Activated CD8-positive, alpha-beta memory T cell treated with anti-CD3 and anti-CD28 coated beads, Interleukin-2, amount 50 U/mL, for 1 hour (primary cell): ENCODE measurements around the gene PLCL1.

Source experiments
- DNase-seq: peaks from one replicate; pipeline ENCODE4 v3.0.0-alpha.2; 2020; ENCODE audit errors: extremely low read depth

Gene PLCL1

DNA sequence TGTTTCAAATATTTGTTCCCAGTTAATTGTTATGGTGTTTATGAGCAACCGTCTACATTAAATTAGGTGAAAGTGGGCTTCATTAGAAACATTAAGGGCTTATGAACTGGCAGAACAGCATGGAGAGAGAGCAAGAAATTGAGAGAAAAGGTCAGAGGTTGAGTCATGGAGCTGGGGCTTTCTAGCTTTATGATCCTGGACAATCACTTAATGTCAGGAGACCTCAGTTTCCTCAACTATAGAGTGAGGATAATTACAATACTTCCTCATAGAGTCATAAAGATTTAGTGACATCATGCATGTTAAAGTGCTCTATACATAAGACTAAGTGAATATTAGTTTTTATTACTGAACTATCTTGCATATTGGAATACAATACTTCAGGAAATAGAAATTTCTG is 83.9 kb downstream of the PLCL1 start:
- DNase-seq: no peak

DNA sequence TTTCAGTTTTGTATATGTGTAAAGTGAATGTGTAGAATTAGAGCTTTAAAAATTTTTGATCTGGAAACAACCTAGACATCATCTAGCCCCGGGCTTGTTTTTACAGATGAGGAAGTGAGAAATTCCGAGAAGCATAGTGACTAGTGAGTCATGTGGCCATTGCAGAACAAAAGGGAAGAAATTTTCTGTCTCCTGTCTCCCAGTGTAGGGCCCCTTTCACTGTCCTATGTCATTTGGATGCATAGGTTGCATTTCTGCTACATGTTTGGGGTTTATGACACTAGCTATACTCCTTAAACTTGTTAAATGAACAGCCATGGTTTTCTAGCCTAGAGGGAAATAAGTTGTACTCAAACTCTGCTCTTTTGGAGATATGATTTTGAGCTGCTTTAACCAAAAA is 84.6 kb downstream of the PLCL1 start:
- no peak for DNase-seq

DNA sequence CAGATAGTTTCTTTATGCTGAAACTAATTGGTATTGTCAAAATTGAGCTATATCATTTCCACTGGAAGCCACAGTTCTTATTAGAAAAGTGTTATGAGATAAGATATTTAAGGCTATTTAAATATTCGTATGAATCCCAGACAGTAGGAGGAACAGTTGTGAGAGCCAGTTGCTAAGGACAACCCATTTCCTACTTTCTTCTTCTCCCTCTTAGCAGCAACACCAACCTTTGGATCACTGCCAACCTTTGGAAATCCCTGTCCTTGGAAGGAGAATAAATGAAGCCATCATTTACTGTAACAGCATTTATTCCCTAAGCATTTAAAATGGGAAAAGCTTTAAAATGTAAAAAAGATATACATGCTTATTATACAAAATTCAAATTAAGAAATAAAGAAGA is 85.8 kb downstream of the PLCL1 start:
- no peak for DNase-seq

DNA sequence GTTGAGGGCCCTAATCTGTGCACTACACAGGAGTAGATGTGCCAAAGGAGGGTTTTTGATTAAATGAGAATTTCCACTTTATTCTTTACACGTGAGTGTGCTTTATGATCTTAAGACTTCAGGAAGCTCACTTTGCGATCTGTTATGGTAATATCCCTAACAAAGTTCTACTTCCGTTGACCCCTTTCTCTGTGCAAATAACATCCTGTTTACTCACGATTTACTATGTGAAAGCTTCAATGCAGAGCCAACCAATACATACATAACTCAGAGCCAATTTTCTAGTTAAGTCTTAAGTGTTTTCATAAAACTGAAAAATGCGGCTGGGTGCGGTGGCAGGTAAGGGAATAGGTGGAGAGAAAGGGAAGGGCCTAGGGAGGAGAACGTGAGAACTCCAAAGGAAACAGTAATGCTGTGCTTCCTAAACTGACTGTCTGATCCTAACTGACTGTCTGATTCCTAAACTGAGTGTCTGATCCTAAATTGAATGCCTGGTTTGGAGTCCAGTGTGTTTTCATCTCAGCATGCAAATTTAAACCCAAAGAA is 87.6 kb downstream of the PLCL1 start:
- DNase-seq: no peak

DNA sequence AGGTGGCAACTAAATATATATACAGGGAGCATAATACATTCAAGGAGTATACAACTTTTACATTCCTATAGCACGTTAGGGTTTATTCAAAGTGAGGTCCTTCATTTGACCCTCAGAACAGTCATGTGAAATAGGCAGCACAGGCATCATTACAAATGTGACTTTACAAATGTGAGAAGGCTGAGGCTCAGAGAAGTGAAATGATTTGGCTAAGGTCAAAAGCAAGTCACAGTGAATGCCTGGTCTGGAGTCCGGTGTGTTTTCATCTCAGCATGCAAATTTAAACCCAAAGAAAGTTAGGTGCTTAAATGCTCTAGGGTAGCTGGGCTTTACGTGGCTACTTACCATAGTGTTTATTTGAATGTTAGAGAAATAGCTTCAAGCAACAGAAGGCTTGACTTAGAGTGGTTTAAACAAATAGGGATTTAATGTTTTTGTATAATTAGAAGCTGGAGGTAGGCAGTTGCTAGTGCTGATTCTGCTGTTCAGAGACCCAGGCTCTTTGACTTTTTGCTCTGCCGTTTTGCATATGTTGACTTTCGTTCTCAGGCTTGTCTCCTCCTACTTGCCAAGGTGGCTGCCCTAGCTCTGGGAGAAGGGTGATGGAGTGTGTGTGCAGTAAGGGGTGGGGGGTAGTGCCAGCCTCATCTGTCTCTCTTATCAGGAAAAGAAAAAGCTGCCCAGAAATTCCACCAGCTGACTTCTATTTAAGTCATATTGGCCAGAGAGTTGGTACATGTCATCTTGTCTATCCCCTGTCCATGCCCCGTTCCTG is 89.2 kb downstream of the PLCL1 start:
- DNase-seq: no peak

DNA sequence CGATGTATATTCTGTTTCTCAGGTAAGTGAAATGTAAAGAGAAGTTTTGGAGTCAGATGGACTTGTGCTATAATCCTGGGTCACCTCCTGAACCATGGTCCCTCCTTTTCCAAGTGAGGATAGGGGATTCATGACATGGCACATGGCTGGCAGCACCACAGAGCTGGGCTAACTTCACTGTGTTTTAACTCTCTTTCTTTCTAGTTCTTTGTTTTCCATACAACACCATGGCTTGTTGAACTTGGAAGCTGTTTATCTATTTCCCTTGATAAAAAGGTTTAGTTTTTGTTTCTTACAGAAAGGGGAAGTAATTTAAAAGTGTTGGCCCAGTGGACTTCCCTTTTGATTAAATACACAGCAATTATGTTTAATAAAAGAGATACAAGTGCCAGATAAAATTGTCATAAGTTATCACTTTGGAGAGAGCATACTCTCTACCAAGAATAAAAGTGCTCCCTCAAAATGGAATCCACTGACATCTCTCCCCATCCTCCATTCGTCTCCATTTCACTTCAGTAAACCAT is 90.4 kb downstream of the PLCL1 start:
- no peak for DNase-seq

DNA sequence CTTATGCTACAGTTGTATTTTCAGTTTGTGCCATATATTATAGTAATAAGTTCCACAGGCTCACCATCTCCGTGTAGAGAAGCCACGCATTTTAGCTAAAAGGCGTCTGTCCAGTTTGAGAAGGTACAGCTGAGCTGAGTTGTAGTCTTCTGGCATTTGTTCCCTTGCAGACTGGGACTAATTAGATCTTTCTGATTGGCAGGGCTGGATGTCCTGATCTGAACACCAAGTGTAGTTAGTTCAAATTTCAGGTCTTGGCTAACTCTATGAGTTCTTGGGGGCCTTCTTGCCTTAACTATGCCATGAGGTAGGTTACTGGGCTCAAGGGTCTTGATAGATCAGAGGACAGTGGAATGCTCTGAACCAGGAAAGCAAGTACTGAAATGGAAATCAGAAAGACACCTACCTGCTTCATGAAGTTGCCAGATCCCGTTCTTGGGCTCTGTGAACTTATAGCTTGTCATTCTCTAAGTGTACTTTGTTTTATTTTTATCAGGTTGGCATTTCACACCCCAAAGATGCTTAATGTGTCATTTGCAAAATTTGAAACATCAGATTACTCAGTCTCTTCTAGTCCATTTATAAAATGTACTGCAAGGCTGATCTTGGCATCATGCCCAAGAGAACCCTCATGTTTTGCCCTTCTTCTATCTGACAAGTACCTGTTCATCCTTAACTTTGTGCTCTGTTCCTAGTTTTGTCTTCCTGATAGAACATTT is 93.7 kb downstream of the PLCL1 start:
- DNase-seq: no peak

DNA sequence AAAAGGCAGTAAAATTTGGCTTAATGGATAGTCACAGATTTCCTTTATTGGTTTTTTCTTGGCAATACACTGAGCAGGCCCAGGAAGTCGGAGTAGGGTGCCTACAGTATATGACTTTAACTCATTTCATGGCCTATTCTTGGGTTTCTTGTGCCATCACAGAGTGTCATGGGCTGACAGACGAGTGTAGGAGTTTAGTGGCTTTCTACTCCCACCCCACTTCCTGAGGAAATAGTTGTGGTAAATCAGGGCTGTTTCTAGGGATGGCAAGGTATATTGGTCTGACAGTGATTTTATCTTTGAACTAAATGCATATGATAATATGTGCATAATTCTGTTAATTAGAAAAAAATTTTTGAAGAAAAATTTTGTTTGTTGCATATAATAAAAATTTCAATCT is 100.1 kb downstream of the PLCL1 start:
- no peak for DNase-seq

DNA sequence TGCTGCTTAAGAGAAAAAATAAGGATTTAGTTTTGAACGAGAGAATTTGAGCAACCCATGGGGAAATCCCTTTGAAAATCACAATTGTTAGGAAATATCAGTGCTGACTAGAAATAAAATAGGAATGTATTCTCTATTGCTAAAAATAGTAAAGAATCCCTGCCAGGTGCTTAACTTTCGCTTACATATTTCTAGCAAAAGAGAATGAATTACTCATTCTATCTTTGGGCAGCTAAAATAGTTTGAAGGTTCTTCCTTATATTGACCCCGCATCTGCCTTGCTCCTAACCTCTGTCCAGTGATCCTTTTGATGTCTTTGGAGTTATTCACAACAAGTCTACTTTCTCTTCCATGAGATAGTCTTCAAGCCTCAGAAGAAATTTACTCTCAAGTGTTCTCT is 103.8 kb downstream of the PLCL1 start:
- DNase-seq: no peak

DNA sequence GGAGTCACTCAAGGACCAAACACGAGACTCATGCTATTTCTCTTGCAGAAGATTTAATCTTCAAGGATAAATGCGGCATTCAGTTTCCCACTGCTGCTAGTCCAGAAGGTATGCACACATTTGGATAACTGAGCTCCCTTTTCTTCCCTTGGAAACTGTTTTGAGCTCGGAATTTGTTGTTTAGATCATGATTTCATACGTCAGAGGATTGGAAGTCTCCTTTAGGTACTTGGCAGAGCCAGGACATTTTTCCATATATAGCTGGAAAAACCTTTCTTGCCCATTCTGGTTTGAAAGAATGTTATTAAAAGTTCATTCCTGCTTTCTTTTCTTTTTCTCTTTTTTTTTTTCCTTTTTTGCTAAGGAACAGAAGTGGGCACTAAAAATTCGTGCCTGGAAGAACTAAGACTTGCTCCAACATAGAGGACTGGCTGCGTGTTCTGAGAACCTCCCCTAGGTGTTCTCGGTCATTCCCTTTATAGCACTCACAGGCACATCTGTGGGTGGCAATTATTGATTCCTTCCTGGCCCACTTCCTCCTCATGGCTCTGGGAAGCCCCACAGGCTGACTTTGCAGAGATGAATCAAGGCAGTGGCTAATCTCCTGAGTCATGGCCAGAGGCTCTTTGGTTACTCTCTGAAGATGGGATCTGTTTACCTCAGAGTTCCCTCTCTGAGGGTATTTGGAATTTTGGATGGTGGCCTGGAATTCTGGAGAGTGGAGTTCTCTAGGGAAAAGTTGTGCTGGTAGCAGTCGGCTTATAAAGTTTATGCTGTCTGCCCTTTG is 104.8 kb downstream of the PLCL1 start:
- no peak for DNase-seq

DNA sequence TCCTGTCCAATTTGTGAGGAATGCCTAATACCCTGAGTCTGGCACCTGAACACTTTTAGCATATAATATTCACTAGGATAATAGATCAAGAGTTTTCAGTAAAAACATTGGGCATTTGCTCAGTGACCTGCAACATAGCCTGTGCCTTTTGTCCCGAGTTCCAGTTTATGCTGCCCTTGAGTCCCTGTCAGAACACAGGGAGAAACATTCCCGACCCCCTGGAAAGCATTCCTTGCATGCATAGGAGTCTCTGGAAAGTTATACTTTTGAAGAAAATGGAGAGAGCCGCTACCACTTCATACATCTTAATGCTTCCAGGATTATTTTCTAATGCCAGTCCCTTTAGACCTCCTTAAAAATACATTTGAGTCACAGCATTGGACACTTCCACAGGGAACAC is 107.3 kb downstream of the PLCL1 start:
- DNase-seq: no peak

DNA sequence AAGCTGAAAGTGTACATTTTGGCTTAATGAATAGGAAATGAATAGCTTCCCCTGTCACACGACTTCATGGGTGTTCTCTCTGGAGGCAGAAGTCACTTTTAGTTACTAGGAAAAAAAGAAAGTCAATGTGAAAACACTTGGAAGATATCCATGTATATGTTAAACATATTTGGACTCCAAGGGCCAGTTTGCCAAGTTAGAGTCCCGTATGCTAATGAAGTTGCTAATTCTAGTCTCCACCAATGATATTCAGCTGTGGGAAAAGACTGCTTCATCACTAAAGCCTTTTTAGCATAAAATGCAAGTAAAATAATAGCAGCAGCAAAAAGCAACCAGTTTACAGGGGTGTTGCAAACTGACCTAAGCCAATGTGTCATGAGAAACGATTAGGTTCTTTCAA is 108.7 kb downstream of the PLCL1 start:
- DNase-seq: no peak

DNA sequence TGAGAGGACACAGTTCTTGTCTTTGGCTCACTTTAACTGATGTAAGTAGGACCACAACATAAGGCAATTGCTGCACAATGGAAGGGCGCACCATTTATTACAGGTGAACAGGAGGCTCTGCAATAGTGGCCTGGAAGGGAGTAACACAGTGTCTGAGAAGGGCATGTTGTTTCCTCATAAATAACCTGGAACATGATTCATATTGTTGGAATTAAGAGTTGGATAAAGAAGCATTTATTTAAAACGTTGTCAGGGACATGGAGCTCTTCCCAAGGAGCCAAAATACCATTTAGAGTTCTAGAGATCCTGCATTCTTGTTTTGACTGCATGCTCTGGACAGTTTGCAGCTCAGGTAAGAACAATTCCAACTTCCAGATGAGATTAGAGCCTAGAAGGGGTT is 110.4 kb downstream of the PLCL1 start:
- DNase-seq: no peak

DNA sequence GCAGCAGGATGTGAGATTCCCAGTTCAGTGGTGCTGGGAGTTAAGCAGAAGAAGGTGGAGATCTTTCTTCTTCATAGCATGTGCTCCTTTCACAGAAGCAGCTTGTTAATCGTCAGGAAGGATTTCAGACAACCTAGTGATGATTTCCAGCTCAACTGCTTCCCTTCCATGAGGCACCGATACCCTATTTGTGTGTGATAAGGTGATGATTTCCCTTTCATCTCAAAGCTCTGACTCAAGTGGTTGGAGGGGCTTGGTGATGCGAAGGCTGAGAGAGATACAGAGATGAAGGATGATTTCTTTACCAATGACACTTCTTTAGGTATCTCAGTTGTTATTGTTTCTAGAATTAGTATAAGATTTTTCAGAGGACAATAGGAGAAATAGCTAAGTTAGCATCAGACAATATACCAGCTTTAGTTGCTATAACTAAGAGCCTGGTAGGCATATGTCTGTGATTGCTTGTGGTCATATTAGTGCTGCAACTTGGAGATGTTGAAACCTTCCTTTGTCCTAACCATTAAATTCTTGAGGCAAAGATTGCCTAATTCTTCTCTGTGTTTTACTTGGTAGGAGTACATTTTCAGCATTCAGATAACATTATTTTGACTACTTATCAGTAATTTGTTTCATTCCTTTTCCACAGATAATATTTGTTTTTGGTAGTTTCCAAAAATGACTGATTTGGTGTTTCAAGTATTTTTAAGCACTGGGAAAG is 111.3 kb downstream of the PLCL1 start:
- DNase-seq: no peak

DNA sequence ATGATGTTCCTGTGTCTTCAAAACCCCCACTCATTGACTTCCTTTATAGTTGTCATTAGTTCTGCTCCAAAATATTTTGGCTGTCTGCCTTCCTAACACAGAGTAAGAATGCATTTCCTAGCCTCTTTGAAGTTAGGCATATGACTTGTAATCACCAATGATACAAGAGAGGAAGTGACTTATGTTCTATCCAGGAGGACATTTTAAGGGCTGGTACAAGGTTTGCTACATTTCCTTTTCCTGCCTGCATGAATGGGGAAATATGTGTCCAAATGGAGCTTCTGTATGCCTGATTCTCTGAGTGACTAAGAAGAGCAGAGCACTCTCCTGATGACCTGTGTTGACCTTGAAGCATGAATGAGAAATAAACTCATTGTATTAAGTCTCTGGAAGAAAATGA is 115.1 kb downstream of the PLCL1 start:
- no peak for DNase-seq

DNA sequence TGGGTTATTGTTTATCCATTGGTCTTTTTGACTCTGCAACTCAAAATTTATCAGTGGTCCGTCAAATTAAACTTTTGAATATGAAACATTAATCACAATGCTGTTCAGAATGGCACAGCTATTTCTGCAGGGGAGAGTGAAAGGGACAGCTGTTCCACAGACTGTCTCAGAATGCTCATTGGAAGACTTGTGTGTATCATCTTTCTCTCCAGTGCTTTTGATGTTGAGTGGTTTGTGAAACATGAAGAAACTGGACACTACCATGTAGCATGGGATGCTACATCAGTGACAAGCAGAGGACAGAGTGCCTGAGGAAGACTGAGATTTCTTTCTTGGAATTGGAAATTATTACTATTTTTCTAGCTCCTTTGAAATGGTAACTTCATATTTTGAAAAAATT is 115.7 kb downstream of the PLCL1 start:
- DNase-seq: no peak

DNA sequence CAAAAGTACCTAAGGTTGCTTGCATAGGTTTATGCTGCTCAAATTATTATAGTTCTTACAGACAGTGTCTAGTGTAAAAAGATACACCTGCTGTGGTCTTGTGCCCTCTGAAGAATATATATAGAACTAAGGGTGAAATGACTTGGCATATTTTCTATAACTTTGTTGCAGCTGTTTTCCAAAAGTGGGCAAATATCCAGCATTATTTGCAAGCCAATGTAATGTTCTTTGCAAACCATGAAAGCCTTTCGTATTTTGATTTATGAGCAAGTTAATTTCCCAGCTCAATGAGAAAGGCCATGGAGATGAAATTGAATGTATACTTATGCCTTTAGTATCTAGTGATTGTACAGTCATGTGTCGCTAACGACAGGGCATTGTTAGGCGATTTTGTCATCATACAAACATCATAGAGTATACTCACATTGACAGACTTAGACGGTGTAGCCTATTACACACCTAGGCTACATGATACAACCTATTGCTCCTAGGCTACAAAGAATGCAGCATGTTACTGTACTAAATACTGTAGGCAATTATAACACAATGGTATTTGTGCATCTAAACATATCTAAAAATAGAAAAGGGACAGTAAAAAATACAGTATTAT is 116.3 kb downstream of the PLCL1 start:
- DNase-seq: no peak

DNA sequence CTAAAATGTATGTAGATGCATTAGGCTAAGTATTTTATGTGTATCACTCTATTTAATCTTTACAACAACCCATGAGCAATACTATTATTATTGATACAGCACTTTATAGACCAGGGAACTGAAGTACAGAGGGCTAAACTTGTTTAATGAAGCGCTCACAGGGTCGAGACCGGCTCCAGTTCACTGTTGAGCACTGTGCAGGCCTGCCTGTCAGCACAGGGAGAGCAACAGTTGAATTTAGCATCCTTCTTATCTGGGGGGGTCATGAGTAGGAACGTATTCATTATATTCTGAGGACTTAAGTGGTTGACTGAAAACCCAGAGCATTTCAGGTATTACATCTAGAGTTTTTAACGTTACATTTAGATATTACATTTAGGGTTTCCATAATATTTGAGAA is 120.1 kb downstream of the PLCL1 start:
- DNase-seq: no peak

DNA sequence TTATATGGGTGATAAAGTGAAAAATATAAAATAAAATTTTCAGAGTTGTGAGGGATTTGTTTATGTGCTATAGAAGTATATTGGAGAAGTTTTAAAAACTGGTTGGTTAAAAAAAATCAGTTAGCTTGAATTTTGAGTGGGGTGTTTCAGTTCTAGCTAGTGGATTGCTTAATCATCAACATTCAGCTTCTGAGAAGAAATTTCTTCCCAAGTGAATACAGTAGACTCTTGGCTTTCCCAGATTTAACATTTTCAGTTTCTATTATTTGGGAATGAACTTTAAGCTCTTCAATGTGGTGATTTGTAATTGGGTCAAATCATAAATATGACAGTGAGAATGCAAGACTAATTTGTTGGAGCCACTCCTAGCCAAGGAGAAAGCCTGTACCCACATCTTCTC is 120.8 kb downstream of the PLCL1 start:
- DNase-seq: no peak

DNA sequence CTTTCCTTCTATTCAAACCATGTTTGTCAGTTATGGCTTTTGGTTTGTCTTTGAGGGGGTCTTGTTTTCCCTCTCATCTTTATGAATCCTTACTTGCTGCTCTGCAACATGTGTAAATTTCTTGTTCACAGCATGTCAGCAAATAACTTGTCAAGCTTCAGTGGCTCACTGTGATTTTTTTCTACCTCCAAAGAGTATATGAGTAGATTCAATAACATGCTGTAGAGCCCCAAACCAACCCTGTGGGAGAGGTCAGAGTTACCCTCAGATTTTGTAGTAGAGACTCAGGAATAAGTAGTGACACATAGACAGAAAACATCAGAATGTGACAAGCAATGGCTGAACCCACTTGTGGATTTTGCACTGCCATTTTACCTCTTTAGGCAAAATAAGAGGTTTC is 121.6 kb downstream of the PLCL1 start:
- DNase-seq: no peak

DNA sequence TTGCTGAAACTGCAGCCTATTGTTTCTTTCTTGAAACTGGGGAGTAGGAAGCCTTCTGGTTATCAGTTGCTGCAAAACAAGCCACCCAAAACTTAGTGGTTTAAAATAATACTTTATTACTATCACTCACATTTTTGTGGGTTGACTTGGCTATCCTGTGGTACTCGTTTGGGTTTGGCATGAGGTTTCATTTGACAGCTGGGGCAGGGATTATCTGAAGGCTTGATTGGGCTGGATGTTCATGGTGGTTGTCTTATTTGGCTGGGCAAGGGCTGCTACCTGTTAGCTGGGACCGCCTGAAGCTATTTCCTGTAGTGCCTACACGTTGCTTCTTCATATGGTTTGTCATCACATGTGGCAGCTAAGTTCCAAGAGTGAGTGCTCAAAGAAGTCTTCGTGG is 122.3 kb downstream of the PLCL1 start:
- DNase-seq: no peak
